GM10266 (cell line): ENCODE measurements around the gene CCDC34.

Experiments
- DNase-seq: peaks from one replicate; pipeline ENCODE4 v3.0.0; 2012; ENCODE audit errors: extremely low spot score
- CTCF ChIP-seq: IDR thresholded peaks from 2 replicates; pipeline ENCODE4 v1.5.1; 2012; ENCODE audit warnings: mild to moderate bottlenecking, low read depth; ENCODE audit not compliant: control insufficient read depth, insufficient read depth; ENCODE audit errors: missing control alignments

Gene CCDC34

DNA sequence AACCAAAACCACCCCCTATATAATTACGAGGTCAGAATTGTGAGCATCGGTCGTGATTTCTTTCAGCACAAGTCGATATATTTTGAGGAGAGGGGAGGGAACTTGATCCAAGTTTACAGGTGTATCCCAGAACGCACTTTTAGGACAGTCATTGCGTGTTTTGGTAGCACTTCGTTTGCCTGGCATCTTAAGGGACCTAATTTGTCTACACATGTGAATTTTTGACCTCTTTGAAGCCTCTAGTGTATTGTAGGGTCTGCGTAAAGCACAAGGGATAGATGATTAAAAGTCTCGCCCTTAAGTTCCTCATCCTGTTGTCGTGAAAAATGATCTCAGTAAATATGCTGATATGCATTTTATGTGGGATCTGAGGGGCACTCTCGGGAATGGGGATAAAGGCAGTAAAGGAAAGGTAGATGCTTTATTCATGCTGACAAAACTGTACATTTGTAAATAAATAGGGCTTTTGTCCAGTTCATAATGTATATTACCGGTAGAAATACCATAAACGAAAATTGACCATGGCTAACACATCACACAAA, 632 bp upstream of the CCDC34 start:
- TF ChIP-seq CTCF: no peak
- no peak for DNase-seq

GRCh38 chr11:27361649-27362431, 1.2 kb downstream of the CCDC34 start:
- TF ChIP-seq CTCF: no peak
- DNase-seq: no peak

DNA sequence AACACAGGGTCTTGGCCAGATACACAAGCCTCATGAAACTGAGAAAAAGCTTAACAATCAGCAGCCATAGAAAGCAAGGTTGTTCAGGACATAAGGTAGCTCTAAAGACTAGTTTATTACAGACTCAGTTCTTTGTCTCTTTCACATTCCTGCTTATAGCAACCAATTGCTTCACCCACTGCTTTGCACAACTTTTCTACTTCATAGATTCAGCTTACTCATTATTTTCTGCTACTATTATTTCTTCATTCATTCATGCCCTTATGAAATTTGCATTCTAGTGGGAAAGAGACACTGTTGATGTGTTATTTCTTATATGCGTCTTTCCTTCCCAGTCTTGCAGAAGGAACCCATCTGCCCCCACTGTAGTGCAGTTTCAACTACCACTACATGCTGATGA, 4.7 kb downstream of the CCDC34 start:
- TF ChIP-seq CTCF: no peak
- no peak for DNase-seq

- no peak for DNase-seq
- no peak for TF ChIP-seq CTCF
Measured at GRCh38 chr11:27357250-27357649, 5.8 kb downstream of the CCDC34 start.

DNA sequence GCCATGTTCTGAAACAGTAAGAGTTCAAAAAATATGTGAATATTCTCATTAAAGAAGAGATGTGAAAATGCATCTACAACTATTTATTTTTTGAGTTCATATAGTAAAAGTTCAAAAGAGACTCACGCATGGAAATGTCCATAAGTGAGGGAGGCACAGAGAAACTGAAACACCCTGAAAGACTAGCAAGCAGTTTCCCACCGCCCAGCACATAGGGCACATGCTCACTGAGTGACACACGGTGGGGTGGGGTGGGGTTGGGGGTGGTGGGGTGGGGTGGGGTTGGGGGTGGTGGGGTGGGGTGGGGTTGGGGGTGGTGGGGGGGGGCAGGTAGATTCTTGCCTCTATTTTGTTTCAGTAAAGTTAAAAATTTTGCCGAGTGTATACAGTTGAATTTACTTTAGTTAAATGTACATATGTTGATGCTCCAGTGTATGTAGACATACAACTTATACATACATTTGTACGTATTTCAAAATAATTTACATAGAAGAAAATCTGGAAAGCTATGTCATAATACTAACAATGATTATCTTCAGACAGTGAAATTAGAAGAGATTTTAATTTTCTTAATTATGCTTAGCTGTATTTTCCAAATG, 6.3 kb downstream of the CCDC34 start:
- DNase-seq: no peak
- TF ChIP-seq CTCF: no peak

DNA sequence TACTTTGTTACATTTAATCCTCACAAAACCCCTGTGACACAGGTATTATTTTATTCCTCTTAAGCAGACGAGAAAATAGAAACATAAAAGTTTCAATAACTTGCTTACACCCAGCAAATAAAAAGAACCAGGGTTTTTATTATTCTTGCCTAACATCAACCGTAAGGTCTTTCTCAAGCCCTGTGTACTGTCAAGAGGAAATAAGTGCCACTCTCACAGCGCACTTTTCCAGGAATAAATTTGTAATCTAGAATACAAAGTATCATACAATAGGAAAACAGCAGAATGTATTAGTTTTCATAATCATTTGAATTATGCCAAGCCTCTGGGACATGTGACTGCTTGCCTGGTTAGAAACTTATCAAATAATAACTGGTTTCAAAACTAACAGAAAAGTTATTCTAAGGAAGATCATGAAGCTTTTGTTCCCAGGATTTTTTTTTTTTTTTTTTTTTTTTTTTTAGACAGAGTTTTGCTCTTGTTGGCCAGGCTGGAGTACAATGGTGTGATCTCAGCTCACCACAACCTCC, 7.4 kb downstream of the CCDC34 start:
- no peak for TF ChIP-seq CTCF
- DNase-seq: no peak

- TF ChIP-seq CTCF: no peak
- DNase-seq: no peak
Measured at GRCh38 chr11:27354359-27354965, 8.6 kb downstream of the CCDC34 start.
